SK-N-SH (cell line): Measurements from ENCODE around the gene TOM1L2. TPM values are rescaled to one million over a fixed set of nuclear protein-coding genes. Genes with fewer than 3 reads are reported as not detected.

Experiments
- CTCF ChIA-PET: fragments of 300-600, 350-600 bp; formaldehyde crosslinking; extraction: SDS; loops from one replicate; lab custom pipeline; 2021; lab: Yijun Ruan, JAX
- POLR2A ChIA-PET: fragments of 350-600 bp; sonication (Branson Sonifier 250); formaldehyde crosslinking; extraction: SDS; loops from one replicate; lab custom pipeline; 2020; ENCODE audit warnings: antibody characterized with exemption, inconsistent platforms; lab: Yijun Ruan, JAX
- DNase-seq: peaks from one replicate; pipeline ENCODE4 v3.0.0; 2012
- H2AFZ ChIP-seq: fragments of 200-600 bp; sonication (generic); 2 replicates; pipeline ENCODE4 v1.8.1; 2016; ENCODE audit warnings: antibody characterized with exemption, mild to moderate bottlenecking, low read depth
- H3F3A ChIP-seq: fragments of 200-600 bp; sonication (generic); replicated peaks from 2 replicates; pipeline ENCODE3; 2016; ENCODE audit warnings: antibody characterized with exemption, mild to moderate bottlenecking; ENCODE audit not compliant: insufficient read depth
- H3K27ac ChIP-seq, 2 experiments: fragments of 200-500 bp in 1 of 2; fragments of 200-600 bp in 1 of 2; sonication (Bioruptor generic) in 1 of 2; sonication (generic), shearing (Covaris generic) in 1 of 2; 2 replicates each; pipeline versions ENCODE4 v1.5.1 to v1.6.1; 2014 to 2016; ENCODE audit warnings: low read depth in 2 of 2, inconsistent platforms in 1 of 2, low read length in 1 of 2, mild to moderate bottlenecking in 1 of 2, mixed read lengths in 1 of 2
- H3K27me3 ChIP-seq: fragments of 200-600 bp; sonication (generic), shearing (Covaris generic); 2 replicates; pipeline ENCODE4 v1.6.1; 2016; ENCODE audit warnings: mixed run types; ENCODE audit not compliant: insufficient read depth
- H3K36me3 ChIP-seq, 2 experiments: fragments of 200-500 bp in 1 of 2; fragments of 200-600 bp in 1 of 2; sonication (Bioruptor generic) in 1 of 2; sonication (generic) in 1 of 2; replicated peaks in 1 of 2; 2 replicates each; pipeline versions ENCODE3 to v1.5.1; 2014 to 2016; ENCODE audit warnings: low read length in 1 of 2, mild to moderate bottlenecking in 1 of 2; ENCODE audit not compliant: insufficient read depth in 2 of 2, control insufficient read depth in 1 of 2
- H3K4me1 ChIP-seq, 2 experiments: fragments of 200-500 bp in 1 of 2; fragments of 200-600 bp in 1 of 2; sonication (Bioruptor generic) in 1 of 2; sonication (generic), shearing (Covaris generic) in 1 of 2; 2 replicates each; pipeline versions ENCODE4 v1.5.1 to v1.6.1; 2014 to 2016; ENCODE audit warnings: low read depth in 1 of 2, low read length in 1 of 2, mixed run types in 1 of 2; ENCODE audit not compliant: insufficient read depth in 2 of 2, control insufficient read depth in 1 of 2
- H3K4me2 ChIP-seq: fragments of 200-600 bp; sonication (generic), shearing (Covaris generic); 2 replicates; pipeline ENCODE4 v1.6.1; 2017; ENCODE audit warnings: mixed run types
- H3K4me3 ChIP-seq, 2 experiments: fragments of 200-500 bp in 1 of 2; fragments of 200-600 bp in 1 of 2; sonication (Bioruptor generic) in 1 of 2; sonication (generic), shearing (Covaris generic) in 1 of 2; 2 replicates each; pipeline versions ENCODE4 v1.5.1 to v1.8.1; 2014 to 2016; ENCODE audit warnings: low read depth in 2 of 2, inconsistent platforms in 1 of 2, low read length in 1 of 2, mild to moderate bottlenecking in 1 of 2, mixed read lengths in 1 of 2, moderate library complexity in 1 of 2
- H3K79me2 ChIP-seq: fragments of 200-600 bp; sonication (generic); 2 replicates; pipeline ENCODE4 v1.8.1; 2017; ENCODE audit warnings: mild to moderate bottlenecking; ENCODE audit not compliant: insufficient read depth
- H3K9ac ChIP-seq: fragments of 200-600 bp; sonication (generic); 2 replicates; pipeline ENCODE4 v1.6.1; 2017; ENCODE audit warnings: mixed run types
- H3K9me2 ChIP-seq: fragments of 200-600 bp; sonication (generic); 2 replicates; pipeline ENCODE4 v1.6.1; 2017; ENCODE audit warnings: mixed run types
- H3K9me3 ChIP-seq: fragments of 200-600 bp; sonication (generic); 2 replicates; pipeline ENCODE4 v1.6.1; 2017; ENCODE audit warnings: mixed run types, mild to moderate bottlenecking, moderate library complexity
- H4K20me1 ChIP-seq: fragments of 200-600 bp; sonication (generic); 2 replicates; pipeline ENCODE4 v1.6.1; 2017; ENCODE audit warnings: mild to moderate bottlenecking, mixed run types; ENCODE audit not compliant: insufficient read depth
- ELF1 ChIP-seq: IDR thresholded peaks from 2 replicates; pipeline ENCODE4 v1.4.0; 2012
- EP300 ChIP-seq, 2 experiments: IDR thresholded peaks; 2 replicates each; pipeline versions ENCODE4 v1.4.0 to v1.6.1; 2012; ENCODE audit warnings: borderline replicate concordance in 1 of 2, low read depth in 1 of 2, low read length in 1 of 2
- FOSL2 ChIP-seq: IDR thresholded peaks from 2 replicates; pipeline ENCODE4 v1.4.0; 2012; ENCODE audit warnings: low read depth, mild to moderate bottlenecking, moderate library complexity, borderline replicate concordance
- FOXJ3 ChIP-seq: sonication (generic); formaldehyde crosslinking; IDR thresholded peaks from 2 replicates; pipeline ENCODE4 v1.5.1; 2020; ENCODE audit warnings: mild to moderate bottlenecking, missing genetic modification reagents
- FOXM1 ChIP-seq: IDR thresholded peaks from 2 replicates; pipeline ENCODE4 v1.4.0; 2012; ENCODE audit warnings: low read depth, mild to moderate bottlenecking
- GABPA ChIP-seq: IDR thresholded peaks from 2 replicates; pipeline ENCODE4 v1.4.0; 2012; ENCODE audit warnings: low read depth, mild to moderate bottlenecking
- GATA2 ChIP-seq: sonication (generic); formaldehyde crosslinking; IDR thresholded peaks from 2 replicates; pipeline ENCODE4 v1.5.0; 2020; ENCODE audit warnings: mild to moderate bottlenecking, missing genetic modification reagents
- JUND ChIP-seq: IDR thresholded peaks from 2 replicates; pipeline ENCODE4 v1.4.0; 2012
- MXI1 ChIP-seq: IDR thresholded peaks from 2 replicates; pipeline ENCODE4 v1.6.1; 2012; ENCODE audit warnings: mild to moderate bottlenecking, low read depth, low read length, improper control_type of control experiment
- NFIC ChIP-seq: IDR thresholded peaks from 2 replicates; pipeline ENCODE4 v1.4.0; 2012; ENCODE audit warnings: borderline replicate concordance
- POLR2AphosphoS5 ChIP-seq: IDR thresholded peaks from 2 replicates; pipeline ENCODE4 v1.6.1; 2012; ENCODE audit warnings: low read depth, low read length
- RXRA ChIP-seq: IDR thresholded peaks from 2 replicates; pipeline ENCODE4 v1.4.0; 2012; ENCODE audit warnings: low read depth, mild to moderate bottlenecking, borderline replicate concordance
- SIN3A ChIP-seq: IDR thresholded peaks from 2 replicates; pipeline ENCODE4 v1.6.1; 2012; ENCODE audit warnings: low read depth, mild to moderate bottlenecking, low read length, moderate library complexity, borderline replicate concordance
- SMC3 ChIP-seq: IDR thresholded peaks from 2 replicates; pipeline ENCODE4 v1.6.1; 2012; ENCODE audit warnings: low read depth, low read length, improper control_type of control experiment
- WGBS: methylation state at CpG from one replicate; pipeline ENCODE4 v1.1.6; 2017; ENCODE audit warnings: low lambda C conversion rate; 5-methylcytosine and 5-hydroxymethylcytosine counted together
- polyA plus RNA-seq, 3 experiments: library from polyadenylated mRNA; depleted of rRNA; stranded (reverse); fragments of >200 nt; gene quantifications; 2 replicates each; pipeline ENCODE4 v1.2.3, GENCODE V29; 2012
- TF ChIP-seq, protein P1 (sequence below): IDR thresholded peaks from 2 replicates; pipeline ENCODE4 v1.4.0; 2012; ENCODE audit warnings: low read depth
- TF ChIP-seq, protein P2 (sequence below): IDR thresholded peaks from 2 replicates; pipeline ENCODE4 v1.6.1; 2012; ENCODE audit warnings: mild to moderate bottlenecking, low read depth, low read length, moderate library complexity
- TF ChIP-seq, protein P3 (sequence below): IDR thresholded peaks from 2 replicates; pipeline ENCODE4 v1.4.0; 2012; ENCODE audit warnings: low read depth, borderline replicate concordance
- TF ChIP-seq, protein P4 (sequence below): IDR thresholded peaks from 2 replicates; pipeline ENCODE4 v1.4.0; 2012; ENCODE audit warnings: low read depth, borderline replicate concordance

TOM1L2 gene
- polyA plus RNA-seq, 1 of the 3 experiments (the other 2 are of a cell fraction), result 85.4 TPM

DNA sequence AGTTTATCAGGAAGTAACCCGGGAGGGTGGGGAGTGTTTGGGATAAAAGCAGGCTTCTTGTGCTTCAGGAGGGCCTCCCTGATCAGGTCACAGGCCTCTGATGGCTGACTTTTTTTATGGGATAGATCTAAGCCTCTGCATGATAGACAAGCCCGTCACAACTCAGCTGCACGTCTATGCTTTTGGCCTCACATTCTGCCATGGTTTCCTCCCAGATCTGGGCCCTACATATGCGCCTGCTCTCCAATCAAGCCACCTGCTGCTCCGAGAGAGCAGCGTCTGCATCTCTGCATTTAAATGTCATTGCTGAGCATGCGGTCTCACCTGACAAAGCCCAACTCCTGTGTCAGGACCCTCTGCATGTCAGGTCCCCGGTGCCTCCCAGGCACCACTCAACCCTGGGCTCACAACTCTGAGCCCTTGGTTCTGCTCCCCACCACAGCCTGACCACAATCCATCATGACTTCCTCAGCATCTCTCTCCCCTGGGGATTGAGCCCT is 90.1 kb downstream of the TOM1L2 start:
- peaks cover 14 to 40% of the 10 kb centered on the region in 2 experiments for H3K4me1 ChIP-seq
- 89% methylated on average over 8 of the region's 8 CpGs for WGBS
- H3F3A ChIP-seq, result peaks cover 23% of the 10 kb centered on the region
- no peak overlapping the region for H3K27ac ChIP-seq
- CTCF ChIA-PET, result no interaction called here
- no peak overlapping the region for H3K9ac ChIP-seq
- no peak for DNase-seq
- no peaks in the 10 kb centered on the region for H3K79me2 ChIP-seq
- H3K4me2 ChIP-seq, result no peak overlapping the region
- H4K20me1 ChIP-seq, result peaks cover 7% of the 10 kb centered on the region
- TF ChIP-seq MXI1, result no peak
- TF ChIP-seq RXRA, result no peak
- no peak overlapping the region for H3K4me3 ChIP-seq
- no peaks in the 10 kb centered on the region for H3K9me2 ChIP-seq
- H3K36me3 ChIP-seq, result peaks cover 21 to 83% of the 10 kb centered on the region in 2 experiments
- H3K9me3 ChIP-seq, result no peaks in the 10 kb centered on the region
- POLR2A ChIA-PET, result no interaction called here
- H3K27me3 ChIP-seq, result no peaks in the 10 kb centered on the region
- no peak overlapping the region for H2AFZ ChIP-seq

DNA sequence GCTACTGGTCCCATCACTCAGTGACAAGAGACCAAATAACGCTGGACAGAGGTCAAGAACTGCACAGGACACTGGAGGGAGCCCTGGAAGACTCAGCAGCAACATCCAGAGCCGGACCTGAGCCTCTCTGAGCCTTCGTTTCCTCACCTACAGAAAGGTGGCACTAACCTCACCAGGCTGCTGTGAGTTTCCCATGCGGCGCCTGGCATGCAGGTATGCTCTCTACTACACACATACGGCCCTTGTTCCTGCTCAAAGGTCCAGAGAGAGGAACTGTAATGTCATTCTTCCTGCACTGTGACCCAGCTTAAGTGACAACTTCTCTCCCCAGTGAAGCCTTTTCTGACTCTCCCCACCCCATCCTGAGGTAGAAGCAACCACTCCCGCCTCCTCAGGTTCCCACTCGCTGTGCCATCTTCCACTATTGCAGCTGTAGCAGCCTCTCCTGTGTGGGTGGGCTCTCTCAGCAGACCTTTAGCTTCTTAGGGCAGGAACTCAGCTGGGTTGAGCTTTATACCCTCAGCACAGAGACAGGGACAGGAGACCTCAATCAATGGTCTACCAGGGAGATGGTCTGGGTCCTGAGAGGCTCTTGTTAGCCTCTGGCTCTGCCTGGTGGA is 91.5 kb downstream of the TOM1L2 start:
- H3K9ac ChIP-seq, result no peak overlapping the region
- DNase-seq, result no peak
- peaks cover 7% of the 10 kb centered on the region for H4K20me1 ChIP-seq
- ChIA-PET POLR2A (no interaction called here), CTCF (interaction anchor here (1.8 to 3.0 kb wide), 3 partner anchors 8 to 68 kb away, joined by 4 to 7 read pairs (median 7); no protein-coding TSS in a partner anchor)
- peaks cover 15 to 45% of the 10 kb centered on the region in 2 experiments for H3K4me1 ChIP-seq
- no peak overlapping the region for H3K4me2 ChIP-seq
- peaks cover 25 to 88% of the 10 kb centered on the region in 2 experiments for H3K36me3 ChIP-seq
- H3K9me3 ChIP-seq, result no peaks in the 10 kb centered on the region
- H3K79me2 ChIP-seq, result no peaks in the 10 kb centered on the region
- no peaks in the 10 kb centered on the region for H3K27me3 ChIP-seq
- 98% methylated on average over 3 of the region's 8 CpGs for WGBS
- H3K27ac ChIP-seq, result no peak overlapping the region
- no peak overlapping the region for H3K4me3 ChIP-seq
- no peak for TF ChIP-seq GABPA
- TF ChIP-seq FOXJ3 (CRISPR knock-in tag), result no peak
- no peak for TF ChIP-seq GATA2 (CRISPR knock-in tag)
- TF ChIP-seq, protein P1, sequence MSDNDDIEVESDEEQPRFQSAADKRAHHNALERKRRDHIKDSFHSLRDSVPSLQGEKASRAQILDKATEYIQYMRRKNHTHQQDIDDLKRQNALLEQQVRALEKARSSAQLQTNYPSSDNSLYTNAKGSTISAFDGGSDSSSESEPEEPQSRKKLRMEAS, result no peak
- TF ChIP-seq, protein P2, sequence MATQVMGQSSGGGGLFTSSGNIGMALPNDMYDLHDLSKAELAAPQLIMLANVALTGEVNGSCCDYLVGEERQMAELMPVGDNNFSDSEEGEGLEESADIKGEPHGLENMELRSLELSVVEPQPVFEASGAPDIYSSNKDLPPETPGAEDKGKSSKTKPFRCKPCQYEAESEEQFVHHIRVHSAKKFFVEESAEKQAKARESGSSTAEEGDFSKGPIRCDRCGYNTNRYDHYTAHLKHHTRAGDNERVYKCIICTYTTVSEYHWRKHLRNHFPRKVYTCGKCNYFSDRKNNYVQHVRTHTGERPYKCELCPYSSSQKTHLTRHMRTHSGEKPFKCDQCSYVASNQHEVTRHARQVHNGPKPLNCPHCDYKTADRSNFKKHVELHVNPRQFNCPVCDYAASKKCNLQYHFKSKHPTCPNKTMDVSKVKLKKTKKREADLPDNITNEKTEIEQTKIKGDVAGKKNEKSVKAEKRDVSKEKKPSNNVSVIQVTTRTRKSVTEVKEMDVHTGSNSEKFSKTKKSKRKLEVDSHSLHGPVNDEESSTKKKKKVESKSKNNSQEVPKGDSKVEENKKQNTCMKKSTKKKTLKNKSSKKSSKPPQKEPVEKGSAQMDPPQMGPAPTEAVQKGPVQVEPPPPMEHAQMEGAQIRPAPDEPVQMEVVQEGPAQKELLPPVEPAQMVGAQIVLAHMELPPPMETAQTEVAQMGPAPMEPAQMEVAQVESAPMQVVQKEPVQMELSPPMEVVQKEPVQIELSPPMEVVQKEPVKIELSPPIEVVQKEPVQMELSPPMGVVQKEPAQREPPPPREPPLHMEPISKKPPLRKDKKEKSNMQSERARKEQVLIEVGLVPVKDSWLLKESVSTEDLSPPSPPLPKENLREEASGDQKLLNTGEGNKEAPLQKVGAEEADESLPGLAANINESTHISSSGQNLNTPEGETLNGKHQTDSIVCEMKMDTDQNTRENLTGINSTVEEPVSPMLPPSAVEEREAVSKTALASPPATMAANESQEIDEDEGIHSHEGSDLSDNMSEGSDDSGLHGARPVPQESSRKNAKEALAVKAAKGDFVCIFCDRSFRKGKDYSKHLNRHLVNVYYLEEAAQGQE, result no peak
- TF ChIP-seq POLR2AphosphoS5, result no peak
- TF ChIP-seq JUND, result no peak
- TF ChIP-seq ELF1, result no peak
- TF ChIP-seq, protein P3, sequence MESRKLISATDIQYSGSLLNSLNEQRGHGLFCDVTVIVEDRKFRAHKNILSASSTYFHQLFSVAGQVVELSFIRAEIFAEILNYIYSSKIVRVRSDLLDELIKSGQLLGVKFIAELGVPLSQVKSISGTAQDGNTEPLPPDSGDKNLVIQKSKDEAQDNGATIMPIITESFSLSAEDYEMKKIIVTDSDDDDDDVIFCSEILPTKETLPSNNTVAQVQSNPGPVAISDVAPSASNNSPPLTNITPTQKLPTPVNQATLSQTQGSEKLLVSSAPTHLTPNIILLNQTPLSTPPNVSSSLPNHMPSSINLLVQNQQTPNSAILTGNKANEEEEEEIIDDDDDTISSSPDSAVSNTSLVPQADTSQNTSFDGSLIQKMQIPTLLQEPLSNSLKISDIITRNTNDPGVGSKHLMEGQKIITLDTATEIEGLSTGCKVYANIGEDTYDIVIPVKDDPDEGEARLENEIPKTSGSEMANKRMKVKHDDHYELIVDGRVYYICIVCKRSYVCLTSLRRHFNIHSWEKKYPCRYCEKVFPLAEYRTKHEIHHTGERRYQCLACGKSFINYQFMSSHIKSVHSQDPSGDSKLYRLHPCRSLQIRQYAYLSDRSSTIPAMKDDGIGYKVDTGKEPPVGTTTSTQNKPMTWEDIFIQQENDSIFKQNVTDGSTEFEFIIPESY, result no peak
- no peak for TF ChIP-seq SIN3A
- no peak for TF ChIP-seq FOXM1
- TF ChIP-seq EP300 (IDR thresholded peaks at IDR 0.05; ENCODE audit: borderline replicate concordance in 1 of 2, low read depth in 1 of 2, low read length in 1 of 2), result no peak
- no peak for TF ChIP-seq MXI1
- TF ChIP-seq SMC3, result no peak
- no peak for TF ChIP-seq RXRA
- no peak for TF ChIP-seq NFIC
- TF ChIP-seq FOSL2, result no peak
- TF ChIP-seq, protein P4, sequence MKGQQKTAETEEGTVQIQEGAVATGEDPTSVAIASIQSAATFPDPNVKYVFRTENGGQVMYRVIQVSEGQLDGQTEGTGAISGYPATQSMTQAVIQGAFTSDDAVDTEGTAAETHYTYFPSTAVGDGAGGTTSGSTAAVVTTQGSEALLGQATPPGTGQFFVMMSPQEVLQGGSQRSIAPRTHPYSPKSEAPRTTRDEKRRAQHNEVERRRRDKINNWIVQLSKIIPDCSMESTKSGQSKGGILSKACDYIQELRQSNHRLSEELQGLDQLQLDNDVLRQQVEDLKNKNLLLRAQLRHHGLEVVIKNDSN, result no peak
- no peak overlapping the region for H2AFZ ChIP-seq
- H3F3A ChIP-seq, result peaks cover 30% of the 10 kb centered on the region
- H3K9me2 ChIP-seq, result no peaks in the 10 kb centered on the region
